H1 (cell line): ENCODE data around the gene ROBO2.

ENCODE experiments used
- BCL11A ChIP-seq, 2 experiments: IDR thresholded peaks; one replicate each; pipeline ENCODE4 v1.6.1; 2011; ENCODE audit warnings: low read depth in 2 of 2, low read length in 2 of 2, mild to moderate bottlenecking in 2 of 2
- CEBPB ChIP-seq: IDR thresholded peaks from 2 replicates; pipeline ENCODE4 v1.6.1; 2012; ENCODE audit warnings: low read depth, low read length
- EZH2 ChIP-seq: fragments of 200-600 bp; sonication (generic); IDR thresholded peaks from 2 replicates; pipeline ENCODE4 v1.7.1; 2012; ENCODE audit warnings: low read depth, mild to moderate bottlenecking, moderate library complexity, low read length, inconsistent platforms; ENCODE audit not compliant: severe bottlenecking
- GABPA ChIP-seq: IDR thresholded peaks from 2 replicates; pipeline ENCODE4 v1.6.1; 2011; ENCODE audit warnings: mild to moderate bottlenecking, low read length, moderate library complexity, borderline replicate concordance; ENCODE audit not compliant: insufficient read depth
- JUN ChIP-seq: IDR thresholded peaks from 2 replicates; pipeline ENCODE4 v1.6.1; 2011; ENCODE audit warnings: low read depth, mild to moderate bottlenecking, improper control_type of control experiment, low read length
- MAFK ChIP-seq: IDR thresholded peaks from 2 replicates; pipeline ENCODE4 v1.6.1; 2012; ENCODE audit warnings: low read depth, mild to moderate bottlenecking, improper control_type of control experiment, low read length
- POLR2A ChIP-seq, 2 experiments: IDR thresholded peaks; 1 replicate in 1 of 2; 2 replicates in 1 of 2; pipeline ENCODE4 v1.6.1; 2011; ENCODE audit warnings: low read depth in 2 of 2, low read length in 2 of 2, mild to moderate bottlenecking in 2 of 2; ENCODE audit errors: control extremely low read depth in 1 of 2
- RAD21 ChIP-seq, 2 experiments: IDR thresholded peaks in 1 of 2; conservative IDR thresholded peaks in 1 of 2; 2 replicates each; pipeline ENCODE4 v1.6.1; 2011; ENCODE audit warnings: low read depth in 2 of 2, low read length in 2 of 2, improper control_type of control experiment in 1 of 2, inconsistent platforms in 1 of 2, mild to moderate bottlenecking in 1 of 2, moderate library complexity in 1 of 2
- RBBP5 ChIP-seq: IDR thresholded peaks from 2 replicates; pipeline ENCODE4 v1.7.1; 2012; ENCODE audit warnings: low read depth, mild to moderate bottlenecking, inconsistent platforms, low read length, moderate library complexity, borderline replicate concordance
- YY1 ChIP-seq: IDR thresholded peaks from 2 replicates; pipeline ENCODE4 v1.6.1; 2011; ENCODE audit warnings: low read depth, mild to moderate bottlenecking, low read length
- TF ChIP-seq, protein P1 (sequence below), 3 experiments: IDR thresholded peaks; 1 replicate in 2 of 3; 2 replicates in 1 of 3; pipeline versions ENCODE4 v1.5.1 to v1.6.1; 2011; ENCODE audit warnings: low read length in 3 of 3, mild to moderate bottlenecking in 3 of 3, inconsistent platforms in 2 of 3, low read depth in 1 of 3, moderate library complexity in 1 of 3; ENCODE audit not compliant: insufficient read depth in 1 of 3; ENCODE audit errors: control extremely low read depth in 1 of 3

DNA sequence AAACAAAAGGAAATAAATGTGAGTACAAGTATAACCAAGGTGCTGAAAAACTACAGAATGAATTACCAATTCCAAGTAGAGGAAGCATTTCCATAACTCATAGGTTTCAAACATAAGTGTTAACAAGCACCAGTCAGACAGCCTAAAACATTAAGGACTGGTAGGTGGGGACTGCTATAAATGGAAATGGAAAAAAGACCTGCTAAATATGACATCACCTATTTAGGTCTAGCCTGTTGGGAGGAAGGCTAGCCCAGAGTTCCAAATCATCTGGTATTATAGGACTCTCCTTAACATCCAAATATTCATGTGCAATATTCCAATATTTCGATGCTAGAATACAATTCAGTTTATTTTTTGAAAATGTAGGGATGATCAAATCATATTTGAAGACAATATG, 560.0 kb downstream of the ROBO2 start:
- no peak for TF ChIP-seq POLR2A (IDR thresholded peaks at IDR 0.05; ENCODE audit: control extremely low read depth in 1 of 2, low read depth in 2 of 2, low read length in 2 of 2)
- TF ChIP-seq YY1, result no peak
- no peak for TF ChIP-seq EZH2
- no peak for TF ChIP-seq BCL11A (IDR thresholded peaks at IDR 0.05; ENCODE audit: low read depth in 2 of 2, low read length in 2 of 2)
- no peak for TF ChIP-seq RBBP5
- no peak for TF ChIP-seq CEBPB
- TF ChIP-seq, protein P1, sequence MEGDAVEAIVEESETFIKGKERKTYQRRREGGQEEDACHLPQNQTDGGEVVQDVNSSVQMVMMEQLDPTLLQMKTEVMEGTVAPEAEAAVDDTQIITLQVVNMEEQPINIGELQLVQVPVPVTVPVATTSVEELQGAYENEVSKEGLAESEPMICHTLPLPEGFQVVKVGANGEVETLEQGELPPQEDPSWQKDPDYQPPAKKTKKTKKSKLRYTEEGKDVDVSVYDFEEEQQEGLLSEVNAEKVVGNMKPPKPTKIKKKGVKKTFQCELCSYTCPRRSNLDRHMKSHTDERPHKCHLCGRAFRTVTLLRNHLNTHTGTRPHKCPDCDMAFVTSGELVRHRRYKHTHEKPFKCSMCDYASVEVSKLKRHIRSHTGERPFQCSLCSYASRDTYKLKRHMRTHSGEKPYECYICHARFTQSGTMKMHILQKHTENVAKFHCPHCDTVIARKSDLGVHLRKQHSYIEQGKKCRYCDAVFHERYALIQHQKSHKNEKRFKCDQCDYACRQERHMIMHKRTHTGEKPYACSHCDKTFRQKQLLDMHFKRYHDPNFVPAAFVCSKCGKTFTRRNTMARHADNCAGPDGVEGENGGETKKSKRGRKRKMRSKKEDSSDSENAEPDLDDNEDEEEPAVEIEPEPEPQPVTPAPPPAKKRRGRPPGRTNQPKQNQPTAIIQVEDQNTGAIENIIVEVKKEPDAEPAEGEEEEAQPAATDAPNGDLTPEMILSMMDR (IDR thresholded peaks at IDR 0.05; ENCODE audit: control extremely low read depth in 1 of 3, insufficient read depth in 1 of 3, low read depth in 1 of 3, low read length in 3 of 3), result no peak
- no peak for TF ChIP-seq RAD21 (IDR thresholded peaks at IDR 0.05 in 1 of 2, conservative IDR thresholded peaks at IDR 0.05 in 1 of 2; ENCODE audit: low read depth in 2 of 2, low read length in 2 of 2)
- TF ChIP-seq MAFK, result no peak
- no peak for TF ChIP-seq GABPA
- TF ChIP-seq JUN, result no peak
